ENCODE results near the gene ATCAY. TPM values are rescaled to one million over a fixed set of nuclear protein-coding genes. Genes with fewer than 3 reads are reported as not detected.

Gene ATCAY
- total RNA-seq, 4 donors from 2014 or later = 0.10 TPM; not detected in 3

- no peak for DNase-seq
- Histone ChIP-seq H3K27ac (no peak overlapping the region), H3K4me1 (peaks cover 0 to 2% of the 10 kb centered on the region in 2 donors), H3K36me3 (no peaks in the 10 kb centered on the region), H3K27me3 (peaks cover 7% of the 10 kb centered on the region), H3K4me3 (replicated peaks in 1 of 3) (no peak overlapping the region), H3K9me3 (no peaks in the 10 kb centered on the region)
- intact Hi-C loops (cut with DNase I) = no loop called here
- TF ChIP-seq POLR2A (IDR thresholded peaks at IDR 0.05) = no peak
- TF ChIP-seq CTCF (IDR thresholded peaks at IDR 0.05) = no peak
- WGBS, 2 donors = 74 to 78% methylated on average over 9 to 12 of the region's 12 CpGs
Observed at GRCh38 chr19:3863648-3864047, 16.8 kb upstream of the ATCAY start.

GRCh38 chr19:3866910-3867638 lies 13.4 kb upstream of the ATCAY start:
- Histone ChIP-seq H3K27ac (no peak overlapping the region), H3K36me3 (no peaks in the 10 kb centered on the region), H3K4me3 (replicated peaks in 1 of 3) (no peak overlapping the region), H3K9me3 (no peaks in the 10 kb centered on the region), H3K27me3 (peaks cover 16% of the 10 kb centered on the region), H3K4me1 (peaks cover 0 to 5% of the 10 kb centered on the region in 2 donors)
- TF ChIP-seq POLR2A (IDR thresholded peaks at IDR 0.05) (no peak), CTCF (IDR thresholded peaks at IDR 0.05) (no peak)
- WGBS, 2 donors = 59 to 66% methylated on average over 12 to 14 of the region's 14 CpGs
- DNase-seq = no peak
- intact Hi-C loops (cut with DNase I) = no loop called here

- 16 to 21% methylated on average over 18 to 22 of the region's 30 CpGs for WGBS, 2 donors
- Histone ChIP-seq H3K36me3 (no peaks in the 10 kb centered on the region), H3K4me1 (peaks cover 0 to 5% of the 10 kb centered on the region in 2 donors), H3K27me3 (peaks cover 16% of the 10 kb centered on the region), H3K9me3 (no peaks in the 10 kb centered on the region), H3K4me3 (replicated peaks in 1 of 3) (no peak overlapping the region), H3K27ac (no peak overlapping the region)
- intact Hi-C loops (cut with DNase I) = no loop called here
- TF ChIP-seq POLR2A (IDR thresholded peaks at IDR 0.05) (no peak), CTCF (IDR thresholded peaks at IDR 0.05) (no peak)
- DNase-seq = no peak
Observed at GRCh38 chr19:3867971-3868769, 12.3 kb upstream of the ATCAY start.

DNA sequence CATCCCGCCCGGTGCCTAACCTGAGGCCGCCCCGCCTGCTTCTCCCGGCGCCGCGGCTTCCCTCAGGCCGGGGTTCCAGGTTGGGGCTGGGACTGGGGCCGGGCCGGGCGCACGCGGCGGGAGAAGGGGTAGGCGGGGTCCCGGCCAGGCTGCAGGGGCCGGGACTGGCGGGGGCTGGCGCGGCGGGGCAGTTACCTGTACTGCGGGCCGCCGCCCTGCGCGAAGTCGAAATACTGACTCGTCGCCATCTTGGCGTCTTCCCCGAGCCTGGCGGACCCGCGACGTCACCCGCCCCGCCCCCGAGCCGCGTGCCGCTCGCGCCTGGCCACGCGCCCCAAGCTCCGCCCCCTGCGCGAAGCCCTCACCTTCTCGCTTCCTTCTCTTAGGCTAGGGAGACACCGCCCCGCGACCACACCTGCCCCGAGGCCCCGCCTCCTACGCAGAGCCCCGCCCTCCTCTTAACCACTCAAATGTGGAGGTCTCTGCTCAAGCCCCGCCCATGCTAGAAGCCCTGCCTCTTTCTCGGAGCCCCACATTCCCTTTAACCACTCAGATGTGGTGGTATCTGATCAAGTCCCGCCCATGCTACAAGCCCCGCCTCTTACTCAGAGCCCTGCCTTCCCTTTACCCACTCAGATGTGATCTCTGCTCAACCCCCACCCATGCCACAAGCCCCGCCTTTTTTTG lies 11.6 kb upstream of the ATCAY start, which contains the start of gene ZFR2:
Gene ZFR2 (minus strand): TSS at position 269 of the 687 bp plus-strand sequence. CDS start 21 bp downstream, at position 248.
- no peak for DNase-seq
- intact Hi-C loops (cut with DNase I) = no loop called here
- Histone ChIP-seq H3K27me3 (peaks cover 16% of the 10 kb centered on the region), H3K9me3 (no peaks in the 10 kb centered on the region), H3K36me3 (no peaks in the 10 kb centered on the region), H3K4me1 (peaks cover 0 to 5% of the 10 kb centered on the region in 2 donors), H3K4me3 (replicated peaks in 1 of 3) (no peak within 1 kb of the TSS), H3K27ac (no peak within 1 kb of the TSS)
- TF ChIP-seq CTCF (IDR thresholded peaks at IDR 0.05) (no peak), POLR2A (IDR thresholded peaks at IDR 0.05) (no peak)
- 14 to 20% methylated on average over 16 to 17 of the region's 62 CpGs for WGBS, 2 donors
